ENCODE results near the gene AMOTL1.

Gene AMOTL1

DNA sequence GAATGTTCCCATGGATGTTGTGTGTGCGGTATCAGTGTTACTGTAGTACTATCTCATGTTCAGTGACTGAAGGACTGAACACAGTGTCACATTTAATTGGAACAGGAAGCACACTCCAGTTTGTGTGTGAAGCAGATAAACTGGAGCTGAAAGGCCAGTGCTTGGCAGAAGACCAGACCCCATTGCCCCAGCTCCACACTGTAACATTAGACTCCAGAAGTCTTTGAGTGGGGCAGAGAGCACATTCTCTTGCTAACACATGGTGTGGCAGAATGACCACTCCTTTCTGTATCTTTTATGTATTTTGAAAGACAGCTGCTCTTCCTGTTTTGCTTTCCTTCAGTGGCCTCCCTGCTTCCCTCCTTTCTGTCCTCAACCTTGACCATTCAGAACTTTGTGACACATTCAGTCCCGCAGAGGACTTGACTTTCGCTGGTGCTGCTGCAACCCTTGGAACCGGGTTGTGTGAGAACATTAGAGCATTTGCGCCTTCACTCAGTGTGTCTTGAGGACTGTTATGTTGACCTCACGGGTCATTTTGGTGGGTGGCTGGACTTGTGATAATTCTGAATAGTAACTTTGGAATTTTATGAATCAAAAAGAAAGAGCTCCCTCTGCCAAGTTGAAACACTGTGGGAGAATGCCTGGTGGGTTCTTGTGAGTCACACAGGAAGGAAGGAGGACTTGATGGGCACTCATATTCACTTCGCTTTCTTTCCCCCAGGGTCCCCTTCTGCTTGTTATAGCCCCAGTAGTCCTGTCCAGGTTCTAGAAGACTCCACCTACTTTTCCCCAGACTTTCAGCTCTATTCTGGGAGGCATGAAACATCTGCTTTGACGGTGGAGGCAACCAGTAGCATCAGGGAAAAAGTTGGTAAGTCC, 26.4 kb downstream of the AMOTL1 start:
- Histone ChIP-seq H3K36me3 (ENCODE audit: control insufficient read depth, insufficient read depth, low read length) (peaks cover 3% of the 10 kb centered on the region), H3K27me3 (ENCODE audit: control insufficient read depth, insufficient read depth, low read length) (no peaks in the 10 kb centered on the region), H3K4me3 (ENCODE audit: low read depth, low read length) (no peak overlapping the region), H3K27ac (ENCODE audit: low read depth, low read length) (no peak overlapping the region), H3K4me1 (ENCODE audit: control insufficient read depth, insufficient read depth, low read length) (peaks cover 7% of the 10 kb centered on the region; the same call in 1 of the 2 replicates), H3K9ac (ENCODE audit: low read depth, low read length) (no peak overlapping the region), H3K9me3 (ENCODE audit: control insufficient read depth, insufficient read depth, low read length) (no peaks in the 10 kb centered on the region)

DNA sequence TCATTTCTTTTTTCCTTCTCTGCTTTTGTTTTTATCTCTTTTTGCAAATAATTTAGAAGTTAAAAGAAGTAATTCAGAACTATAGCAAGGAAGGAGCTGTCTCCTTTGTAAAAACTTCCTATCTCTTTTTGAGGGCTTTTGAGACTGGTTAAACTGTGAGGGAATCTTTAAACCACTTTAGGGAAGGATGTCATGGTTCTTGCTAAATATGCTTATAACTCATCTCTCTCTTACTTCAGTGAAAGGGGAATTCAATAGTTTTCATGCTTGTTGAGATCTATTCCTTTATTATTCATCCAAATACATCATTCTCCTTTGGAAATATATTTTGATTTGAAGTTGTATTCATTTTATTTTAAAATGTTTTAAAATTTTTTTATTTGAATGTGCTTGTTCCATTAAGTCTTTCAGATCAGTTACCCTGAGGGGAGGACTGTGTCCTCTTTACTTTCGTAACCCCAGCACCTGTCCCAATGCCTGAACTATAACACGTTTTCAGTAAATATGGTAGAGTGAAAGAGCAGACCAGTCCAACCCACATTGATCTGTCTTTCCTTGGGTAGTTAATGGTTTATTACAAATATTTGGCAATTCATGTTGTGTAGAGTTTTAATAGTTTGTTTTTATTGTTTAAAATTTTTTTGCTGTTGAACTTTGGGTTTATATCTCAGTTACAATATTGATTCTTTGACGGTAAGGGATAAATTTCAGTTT, 27.5 kb downstream of the AMOTL1 start:
- Histone ChIP-seq H3K4me3 (ENCODE audit: low read depth, low read length) (no peak overlapping the region), H3K27me3 (ENCODE audit: control insufficient read depth, insufficient read depth, low read length) (no peaks in the 10 kb centered on the region), H3K27ac (ENCODE audit: low read depth, low read length) (no peak overlapping the region), H3K9me3 (ENCODE audit: control insufficient read depth, insufficient read depth, low read length) (no peaks in the 10 kb centered on the region), H3K4me1 (ENCODE audit: control insufficient read depth, insufficient read depth, low read length) (peaks cover 6% of the 10 kb centered on the region; the same call in 1 of the 2 replicates), H3K36me3 (ENCODE audit: control insufficient read depth, insufficient read depth, low read length) (peaks cover 13% of the 10 kb centered on the region), H3K9ac (ENCODE audit: low read depth, low read length) (no peak overlapping the region)

DNA sequence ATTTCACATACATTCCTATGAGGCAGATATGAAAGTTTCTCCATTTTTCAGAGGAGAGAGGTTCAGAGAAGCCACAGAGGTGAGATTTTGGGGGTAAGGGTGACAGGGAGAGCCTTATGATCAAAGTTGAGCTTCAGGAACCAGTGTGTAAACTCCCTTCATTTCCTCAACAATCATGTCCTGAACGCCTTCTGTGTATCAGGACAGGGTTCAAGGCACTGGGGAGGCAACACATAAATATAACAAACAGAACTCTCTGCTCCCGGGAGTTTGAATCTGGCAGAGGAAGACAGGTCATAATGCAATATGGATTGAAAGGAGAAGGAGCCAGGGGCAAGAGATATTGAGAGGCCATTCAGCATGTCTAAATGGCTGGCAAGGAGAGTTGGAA, 28.0 kb downstream of the AMOTL1 start:
- Histone ChIP-seq H3K4me1 (ENCODE audit: control insufficient read depth, insufficient read depth, low read length) (0 out of 2 replicates have a peak, but pooled peaks cover under 1% of the 10 kb centered on the region), H3K27ac (ENCODE audit: low read depth, low read length) (no peak overlapping the region), H3K36me3 (ENCODE audit: control insufficient read depth, insufficient read depth, low read length) (peaks cover 17% of the 10 kb centered on the region), H3K4me3 (ENCODE audit: low read depth, low read length) (no peak overlapping the region), H3K9ac (ENCODE audit: low read depth, low read length) (no peak overlapping the region), H3K27me3 (ENCODE audit: control insufficient read depth, insufficient read depth, low read length) (no peaks in the 10 kb centered on the region), H3K9me3 (ENCODE audit: control insufficient read depth, insufficient read depth, low read length) (no peaks in the 10 kb centered on the region)

DNA sequence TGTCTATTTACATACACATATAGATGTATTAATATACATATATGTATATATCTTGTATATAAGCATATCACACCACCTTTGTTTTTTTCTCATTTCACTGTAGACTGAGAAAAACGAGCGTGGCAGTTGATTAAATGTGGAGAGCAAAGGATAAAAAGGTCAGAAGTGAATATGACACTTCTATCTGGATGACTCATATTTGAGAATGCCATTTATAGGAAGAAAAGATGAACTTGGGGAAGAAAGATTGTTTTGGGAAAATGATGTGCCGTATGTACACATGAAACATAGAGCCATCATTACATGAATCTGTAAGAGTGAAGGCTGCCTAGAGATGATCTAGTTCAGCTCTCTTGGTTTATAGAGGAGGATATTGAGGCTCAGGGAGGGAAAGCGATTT, 28.7 kb downstream of the AMOTL1 start:
- Histone ChIP-seq H3K27me3 (ENCODE audit: control insufficient read depth, insufficient read depth, low read length) (no peaks in the 10 kb centered on the region), H3K4me3 (ENCODE audit: low read depth, low read length) (no peak overlapping the region), H3K27ac (ENCODE audit: low read depth, low read length) (no peak overlapping the region), H3K36me3 (ENCODE audit: control insufficient read depth, insufficient read depth, low read length) (peaks cover 17% of the 10 kb centered on the region), H3K9me3 (ENCODE audit: control insufficient read depth, insufficient read depth, low read length) (no peaks in the 10 kb centered on the region), H3K4me1 (ENCODE audit: control insufficient read depth, insufficient read depth, low read length) (no peaks in the 10 kb centered on the region), H3K9ac (ENCODE audit: low read depth, low read length) (no peak overlapping the region)

DNA sequence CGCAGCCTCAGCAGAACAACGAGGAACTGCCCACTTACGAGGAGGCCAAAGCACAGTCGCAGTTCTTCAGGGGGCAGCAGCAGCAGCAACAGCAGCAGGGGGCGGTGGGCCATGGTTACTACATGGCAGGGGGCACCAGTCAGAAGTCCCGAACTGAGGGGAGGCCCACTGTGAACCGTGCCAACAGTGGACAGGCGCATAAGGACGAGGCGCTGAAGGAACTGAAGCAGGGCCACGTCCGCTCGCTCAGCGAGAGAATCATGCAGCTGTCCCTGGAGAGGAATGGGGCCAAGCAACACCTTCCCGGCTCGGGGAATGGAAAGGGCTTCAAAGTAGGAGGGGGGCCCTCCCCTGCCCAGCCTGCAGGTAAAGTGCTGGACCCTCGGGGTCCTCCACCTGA, 31.6 kb downstream of the AMOTL1 start:
- no peak overlapping the region for H3K4me3 ChIP-seq (ENCODE audit: low read depth, low read length)
- no peaks in the 10 kb centered on the region for H3K9me3 ChIP-seq (ENCODE audit: control insufficient read depth, insufficient read depth, low read length)
- H3K27me3 ChIP-seq (ENCODE audit: control insufficient read depth, insufficient read depth, low read length): no peaks in the 10 kb centered on the region
- no peaks in the 10 kb centered on the region for H3K4me1 ChIP-seq (ENCODE audit: control insufficient read depth, insufficient read depth, low read length)
- H3K9ac ChIP-seq (ENCODE audit: low read depth, low read length): no peak overlapping the region
- H3K36me3 ChIP-seq (ENCODE audit: control insufficient read depth, insufficient read depth, low read length): peaks cover 22% of the 10 kb centered on the region
- H3K27ac ChIP-seq (ENCODE audit: low read depth, low read length): no peak overlapping the region

DNA sequence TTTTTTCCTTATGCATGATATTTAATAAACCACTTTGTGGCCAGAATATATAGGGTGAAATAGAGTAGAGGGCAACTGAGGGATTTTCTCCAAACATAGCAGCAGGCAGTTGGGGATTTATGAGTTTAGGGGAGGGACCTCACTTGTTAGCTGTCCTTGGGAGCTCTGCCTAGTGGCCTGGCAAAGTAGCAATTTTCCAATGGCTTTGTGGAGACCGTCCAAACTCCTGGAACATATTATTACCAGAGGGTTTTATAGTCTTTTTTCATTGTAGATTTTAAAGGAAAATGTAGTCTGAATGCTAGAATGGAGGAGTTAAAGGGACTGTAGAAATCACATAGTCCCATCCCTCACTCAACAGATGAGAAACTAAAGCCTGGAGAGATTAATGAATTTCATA, 32.3 kb downstream of the AMOTL1 start:
- H3K36me3 ChIP-seq (ENCODE audit: control insufficient read depth, insufficient read depth, low read length): peaks cover 22% of the 10 kb centered on the region
- no peak overlapping the region for H3K27ac ChIP-seq (ENCODE audit: low read depth, low read length)
- no peak overlapping the region for H3K4me3 ChIP-seq (ENCODE audit: low read depth, low read length)
- H3K4me1 ChIP-seq (ENCODE audit: control insufficient read depth, insufficient read depth, low read length): no peaks in the 10 kb centered on the region
- H3K27me3 ChIP-seq (ENCODE audit: control insufficient read depth, insufficient read depth, low read length): no peaks in the 10 kb centered on the region
- no peaks in the 10 kb centered on the region for H3K9me3 ChIP-seq (ENCODE audit: control insufficient read depth, insufficient read depth, low read length)
- H3K9ac ChIP-seq (ENCODE audit: low read depth, low read length): no peak overlapping the region

DNA sequence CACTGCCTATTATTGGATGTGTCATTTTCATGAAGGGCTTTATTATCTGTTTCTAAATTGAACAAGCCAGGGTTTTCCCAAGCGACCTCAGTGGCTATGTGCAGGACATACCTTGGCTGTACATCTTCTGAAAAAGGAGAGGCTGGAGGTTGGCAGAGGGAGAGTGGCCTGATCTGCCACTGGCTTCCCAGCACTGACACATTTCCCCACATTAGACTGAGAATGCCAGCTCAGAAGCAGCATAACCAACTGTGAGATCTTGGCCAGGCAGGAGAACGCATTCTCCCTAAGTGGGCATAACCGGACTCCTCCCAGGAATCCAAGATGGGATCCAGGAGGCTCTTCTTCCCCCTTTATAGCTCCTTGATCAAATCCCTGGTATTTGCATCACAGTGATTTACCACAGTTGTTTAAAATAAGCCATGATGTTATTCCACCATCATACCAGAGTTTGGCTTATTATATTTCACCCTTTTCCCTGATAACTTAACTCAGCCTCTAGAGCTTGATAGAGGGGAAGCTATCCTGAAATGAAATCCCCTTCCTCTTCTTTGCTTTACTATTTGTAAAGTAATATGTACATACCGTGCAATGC, 33.8 kb downstream of the AMOTL1 start:
- Histone ChIP-seq H3K27me3 (ENCODE audit: control insufficient read depth, insufficient read depth, low read length) (no peaks in the 10 kb centered on the region), H3K27ac (ENCODE audit: low read depth, low read length) (no peak overlapping the region), H3K4me3 (ENCODE audit: low read depth, low read length) (no peak overlapping the region), H3K9ac (ENCODE audit: low read depth, low read length) (no peak overlapping the region), H3K9me3 (ENCODE audit: control insufficient read depth, insufficient read depth, low read length) (no peaks in the 10 kb centered on the region), H3K36me3 (ENCODE audit: control insufficient read depth, insufficient read depth, low read length) (peaks cover 22% of the 10 kb centered on the region), H3K4me1 (ENCODE audit: control insufficient read depth, insufficient read depth, low read length) (peaks cover 3% of the 10 kb centered on the region; the same call in 1 of the 2 replicates)

DNA sequence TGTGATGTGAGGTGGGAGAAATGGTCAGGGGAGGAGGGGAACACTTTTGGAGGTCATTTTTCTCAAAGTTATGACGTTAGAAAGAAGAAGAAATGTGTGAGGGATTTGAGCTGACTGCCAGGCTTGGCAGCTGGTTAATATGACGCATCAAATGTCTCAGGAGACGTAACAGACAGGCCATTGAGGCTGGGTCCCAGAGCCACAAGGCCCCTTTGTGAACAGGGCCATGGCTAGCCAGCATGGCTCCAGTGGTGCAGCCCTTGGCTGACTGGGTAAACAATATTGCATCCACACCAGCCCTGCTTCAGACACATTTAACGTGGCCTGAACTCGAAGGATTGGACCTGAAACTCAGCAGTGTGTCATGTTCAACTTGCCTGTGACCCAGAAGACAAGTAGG, 34.3 kb downstream of the AMOTL1 start:
- Histone ChIP-seq H3K9ac (ENCODE audit: low read depth, low read length) (no peak overlapping the region), H3K27ac (ENCODE audit: low read depth, low read length) (no peak overlapping the region), H3K36me3 (ENCODE audit: control insufficient read depth, insufficient read depth, low read length) (peaks cover 22% of the 10 kb centered on the region), H3K4me1 (ENCODE audit: control insufficient read depth, insufficient read depth, low read length) (peaks cover 3% of the 10 kb centered on the region; the same call in 1 of the 2 replicates), H3K9me3 (ENCODE audit: control insufficient read depth, insufficient read depth, low read length) (no peaks in the 10 kb centered on the region), H3K4me3 (ENCODE audit: low read depth, low read length) (no peak overlapping the region), H3K27me3 (ENCODE audit: control insufficient read depth, insufficient read depth, low read length) (no peaks in the 10 kb centered on the region)

DNA sequence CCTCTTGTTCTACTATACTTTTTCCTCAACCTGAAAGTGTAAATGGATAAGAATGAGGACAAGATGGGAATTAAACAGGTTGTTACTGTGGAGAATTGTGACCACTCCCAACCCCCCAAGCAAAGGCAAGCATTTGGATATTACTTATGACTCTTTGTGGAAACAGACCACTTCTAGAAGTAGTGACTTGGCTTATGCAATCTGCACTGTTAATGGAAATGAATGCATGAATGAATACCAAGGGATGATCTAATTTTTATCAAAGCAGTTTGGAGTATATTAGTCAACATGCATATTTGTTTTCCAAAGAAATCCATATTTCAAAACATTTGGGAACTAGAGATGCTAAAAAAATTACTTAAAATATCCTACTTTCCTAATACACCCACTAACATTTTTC, 35.3 kb downstream of the AMOTL1 start:
- no peak overlapping the region for H3K9ac ChIP-seq (ENCODE audit: low read depth, low read length)
- peaks cover 3% of the 10 kb centered on the region; the same call in 1 of the 2 replicates for H3K4me1 ChIP-seq (ENCODE audit: control insufficient read depth, insufficient read depth, low read length)
- no peaks in the 10 kb centered on the region for H3K27me3 ChIP-seq (ENCODE audit: control insufficient read depth, insufficient read depth, low read length)
- peaks cover 22% of the 10 kb centered on the region for H3K36me3 ChIP-seq (ENCODE audit: control insufficient read depth, insufficient read depth, low read length)
- H3K27ac ChIP-seq (ENCODE audit: low read depth, low read length): no peak overlapping the region
- no peak overlapping the region for H3K4me3 ChIP-seq (ENCODE audit: low read depth, low read length)
- H3K9me3 ChIP-seq (ENCODE audit: control insufficient read depth, insufficient read depth, low read length): no peaks in the 10 kb centered on the region

DNA sequence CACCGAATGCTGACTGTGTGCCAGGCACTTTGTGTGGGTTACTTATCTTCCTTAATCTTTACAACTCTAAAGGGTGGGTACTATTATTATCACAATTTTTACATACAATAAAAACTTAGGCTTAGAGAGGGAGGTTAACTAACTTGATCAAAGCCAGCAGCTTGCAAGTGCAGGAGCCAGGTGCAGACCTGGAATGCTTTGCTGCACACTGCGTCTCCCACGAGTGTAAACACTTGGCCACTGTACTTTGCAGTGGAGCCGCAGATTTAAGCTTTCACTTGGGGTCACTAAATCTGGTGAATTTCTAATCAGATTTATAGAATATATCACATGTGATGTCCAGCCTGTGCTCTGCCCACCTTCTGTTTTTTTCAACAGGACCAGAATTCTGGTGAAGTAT, 36.7 kb downstream of the AMOTL1 start:
- Histone ChIP-seq H3K4me1 (ENCODE audit: control insufficient read depth, insufficient read depth, low read length) (peaks cover 4% of the 10 kb centered on the region), H3K27me3 (ENCODE audit: control insufficient read depth, insufficient read depth, low read length) (no peaks in the 10 kb centered on the region), H3K4me3 (ENCODE audit: low read depth, low read length) (no peak overlapping the region), H3K9ac (ENCODE audit: low read depth, low read length) (no peak overlapping the region), H3K27ac (ENCODE audit: low read depth, low read length) (no peak overlapping the region), H3K9me3 (ENCODE audit: control insufficient read depth, insufficient read depth, low read length) (no peaks in the 10 kb centered on the region), H3K36me3 (ENCODE audit: control insufficient read depth, insufficient read depth, low read length) (peaks cover 15% of the 10 kb centered on the region)

DNA sequence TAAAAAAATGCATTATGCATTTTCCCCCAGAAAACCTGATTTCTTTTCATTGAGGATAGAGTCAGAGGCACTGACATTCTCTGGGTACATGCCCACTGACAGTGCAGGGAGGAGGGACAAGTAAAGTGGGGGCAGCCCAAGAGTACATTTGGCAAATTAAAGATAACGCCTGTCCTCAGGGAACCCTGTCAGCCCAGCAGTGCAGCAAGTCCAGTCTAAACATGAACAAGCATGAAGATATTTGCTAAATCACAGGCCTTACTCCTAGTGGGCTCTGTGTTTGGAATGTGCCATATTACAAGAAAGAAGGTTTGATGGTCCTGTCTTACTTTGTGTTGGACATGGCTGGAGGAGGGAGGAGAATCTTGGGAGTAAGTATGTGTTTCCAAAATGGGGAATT, 37.9 kb downstream of the AMOTL1 start:
- Histone ChIP-seq H3K4me1 (ENCODE audit: control insufficient read depth, insufficient read depth, low read length) (peaks cover 14% of the 10 kb centered on the region), H3K36me3 (ENCODE audit: control insufficient read depth, insufficient read depth, low read length) (peaks cover 5% of the 10 kb centered on the region; the same call in 1 of the 2 replicates), H3K9ac (ENCODE audit: low read depth, low read length) (no peak overlapping the region), H3K27me3 (ENCODE audit: control insufficient read depth, insufficient read depth, low read length) (no peaks in the 10 kb centered on the region), H3K4me3 (ENCODE audit: low read depth, low read length) (no peak overlapping the region), H3K9me3 (ENCODE audit: control insufficient read depth, insufficient read depth, low read length) (no peaks in the 10 kb centered on the region), H3K27ac (ENCODE audit: low read depth, low read length) (no peak overlapping the region)

All from HUES48 (cell line).